ENCODE measurements around the gene TDP1. TPM values are rescaled to one million over a fixed set of nuclear protein-coding genes. Genes with fewer than 3 reads are reported as not detected.

Gene TDP1
- total and polyA plus RNA-seq, 3 donors from 2014 or later = 37.0 to 55.2 (median 43.1) TPM

DNA sequence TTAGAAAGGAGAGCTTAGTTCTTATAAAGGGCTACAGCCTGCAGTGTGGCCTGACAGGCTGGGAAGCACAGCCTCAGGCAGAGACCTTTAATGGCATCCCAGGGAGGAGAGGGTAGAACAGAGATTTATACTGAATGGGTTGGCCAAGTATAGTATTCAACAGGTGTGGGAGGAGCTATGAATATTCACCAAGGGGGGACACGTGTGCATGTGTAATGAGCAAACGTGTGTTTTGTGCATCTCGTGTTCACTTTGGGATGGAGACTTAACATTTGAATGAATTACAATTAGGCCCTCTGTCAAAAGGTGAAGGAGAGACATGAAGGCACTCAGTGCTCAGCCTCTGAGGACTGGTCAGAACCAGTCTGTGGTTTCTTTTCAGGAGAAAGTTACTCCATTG lies 5.2 kb downstream of the TDP1 start:
- Histone ChIP-seq H3K27me3 (no peaks in the 10 kb centered on the region), H3K36me3 (ENCODE audit: low read depth, missing control alignments) (no peaks in the 10 kb centered on the region), H3K27ac (no peak overlapping the region), H3K4me3 (no peak overlapping the region), H3K9me3 (no peaks in the 10 kb centered on the region), H3K4me1 (peaks cover 7% of the 10 kb centered on the region)
- no peak for DNase-seq
- intact Hi-C loops (cut with DNase I; ENCODE audit: low total_unique reads) = no loop called here
- WGBS, 2 donors = 81 to 82% methylated on average over 3 of the region's 3 CpGs
- TF ChIP-seq, protein P1, sequence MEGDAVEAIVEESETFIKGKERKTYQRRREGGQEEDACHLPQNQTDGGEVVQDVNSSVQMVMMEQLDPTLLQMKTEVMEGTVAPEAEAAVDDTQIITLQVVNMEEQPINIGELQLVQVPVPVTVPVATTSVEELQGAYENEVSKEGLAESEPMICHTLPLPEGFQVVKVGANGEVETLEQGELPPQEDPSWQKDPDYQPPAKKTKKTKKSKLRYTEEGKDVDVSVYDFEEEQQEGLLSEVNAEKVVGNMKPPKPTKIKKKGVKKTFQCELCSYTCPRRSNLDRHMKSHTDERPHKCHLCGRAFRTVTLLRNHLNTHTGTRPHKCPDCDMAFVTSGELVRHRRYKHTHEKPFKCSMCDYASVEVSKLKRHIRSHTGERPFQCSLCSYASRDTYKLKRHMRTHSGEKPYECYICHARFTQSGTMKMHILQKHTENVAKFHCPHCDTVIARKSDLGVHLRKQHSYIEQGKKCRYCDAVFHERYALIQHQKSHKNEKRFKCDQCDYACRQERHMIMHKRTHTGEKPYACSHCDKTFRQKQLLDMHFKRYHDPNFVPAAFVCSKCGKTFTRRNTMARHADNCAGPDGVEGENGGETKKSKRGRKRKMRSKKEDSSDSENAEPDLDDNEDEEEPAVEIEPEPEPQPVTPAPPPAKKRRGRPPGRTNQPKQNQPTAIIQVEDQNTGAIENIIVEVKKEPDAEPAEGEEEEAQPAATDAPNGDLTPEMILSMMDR (IDR thresholded peaks at IDR 0.05) = no peak
- TF ChIP-seq POLR2A (IDR thresholded peaks at IDR 0.05) = no peak

DNA sequence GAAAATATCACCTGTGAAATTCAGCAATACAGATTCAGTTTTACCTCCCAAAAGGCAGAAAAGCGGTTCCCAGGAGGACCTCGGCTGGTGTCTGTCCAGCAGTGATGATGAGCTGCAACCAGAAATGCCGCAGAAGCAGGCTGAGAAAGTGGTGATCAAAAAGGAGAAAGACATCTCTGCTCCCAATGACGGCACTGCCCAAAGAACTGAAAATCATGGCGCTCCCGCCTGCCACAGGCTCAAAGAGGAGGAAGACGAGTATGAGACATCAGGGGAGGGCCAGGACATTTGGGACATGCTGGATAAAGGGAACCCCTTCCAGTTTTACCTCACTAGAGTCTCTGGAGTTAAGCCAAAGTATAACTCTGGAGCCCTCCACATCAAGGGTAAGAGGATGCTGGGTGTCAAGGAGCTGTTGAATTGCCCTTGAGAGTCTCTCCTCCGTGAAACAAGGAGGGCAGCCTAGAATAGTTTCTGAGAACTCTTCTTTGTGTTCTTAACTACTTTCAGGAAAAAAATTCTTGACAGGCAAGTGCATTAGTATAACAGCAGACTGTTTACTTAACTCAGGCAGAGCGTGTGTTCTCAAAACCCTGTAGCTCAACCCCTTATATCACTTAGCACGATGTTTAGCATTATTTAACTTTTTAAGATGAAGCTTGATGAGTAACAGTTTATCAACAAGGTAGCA lies 7.7 kb downstream of the TDP1 start:
- DNase-seq = no peak
- TF ChIP-seq, protein P1 (IDR thresholded peaks at IDR 0.05) = no peak
- no peak for TF ChIP-seq POLR2A (IDR thresholded peaks at IDR 0.05)
- intact Hi-C loops (cut with DNase I; ENCODE audit: low total_unique reads) = no loop called here
- Histone ChIP-seq H3K9me3 (no peaks in the 10 kb centered on the region), H3K4me1 (no peaks in the 10 kb centered on the region), H3K27ac (no peak overlapping the region), H3K4me3 (no peak overlapping the region), H3K27me3 (no peaks in the 10 kb centered on the region), H3K36me3 (ENCODE audit: low read depth, missing control alignments) (no peaks in the 10 kb centered on the region)
- WGBS, 2 donors = 91 to 95% methylated on average over 10 of the region's 10 CpGs

DNA sequence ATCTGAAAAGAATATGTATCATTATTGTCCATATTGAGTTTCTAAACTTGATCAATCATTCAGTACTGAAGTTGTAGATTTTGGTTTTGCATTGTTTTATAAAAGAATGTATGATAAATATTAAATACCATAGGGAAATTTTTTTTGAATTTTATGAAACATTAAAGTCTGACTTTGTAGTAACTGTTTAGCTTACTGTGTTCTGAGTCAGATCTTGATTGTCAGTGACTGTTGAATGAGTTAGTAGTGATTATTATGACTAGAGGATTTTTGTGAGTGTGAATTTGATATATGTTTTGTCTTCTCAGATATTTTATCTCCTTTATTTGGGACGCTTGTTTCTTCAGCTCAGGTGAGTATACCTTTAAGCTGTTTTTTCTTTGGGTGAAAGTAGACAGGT lies 10.1 kb downstream of the TDP1 start:
- H3K36me3 ChIP-seq (ENCODE audit: low read depth, missing control alignments) = no peaks in the 10 kb centered on the region
- no peak for DNase-seq
- intact Hi-C loops (cut with DNase I; ENCODE audit: low total_unique reads) = no loop called here

DNA sequence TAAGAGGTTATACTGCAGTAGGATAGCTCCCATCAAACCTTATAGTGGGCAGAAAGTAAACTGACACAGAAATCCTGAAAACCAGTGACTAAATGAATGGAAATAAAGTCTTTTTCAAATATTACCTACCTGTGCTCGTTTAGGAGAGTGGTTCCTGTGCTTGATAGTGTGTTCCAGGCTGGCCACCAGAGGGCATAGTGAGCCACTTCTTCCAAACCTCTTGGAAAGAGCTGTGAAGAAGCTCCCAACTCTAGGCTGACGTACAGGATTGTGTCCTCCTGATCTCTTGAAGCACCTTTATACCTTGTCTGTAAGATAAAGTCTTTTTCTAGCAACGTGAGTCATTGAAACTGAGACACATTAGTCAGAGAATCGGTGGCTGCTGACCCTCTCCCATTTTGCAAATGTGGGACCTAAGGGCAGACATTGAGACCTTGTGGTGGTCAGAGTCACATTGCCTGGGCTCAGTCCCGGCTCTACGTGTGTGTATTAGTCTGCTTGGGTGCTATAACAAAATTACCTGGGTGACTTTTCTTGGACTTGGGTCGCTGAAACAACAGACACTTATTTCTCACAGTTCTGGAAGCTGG lies 17.6 kb downstream of the TDP1 start:
- Histone ChIP-seq H3K27ac (no peak overlapping the region), H3K36me3 (ENCODE audit: low read depth, missing control alignments) (no peaks in the 10 kb centered on the region), H3K27me3 (no peaks in the 10 kb centered on the region), H3K9me3 (no peaks in the 10 kb centered on the region), H3K4me1 (no peaks in the 10 kb centered on the region), H3K4me3 (no peak overlapping the region)
- TF ChIP-seq, protein P1 (IDR thresholded peaks at IDR 0.05) = peak; percentile 75 to 77 (median 76)
- TF ChIP-seq POLR2A (IDR thresholded peaks at IDR 0.05) = no peak
- peak; percentile 85 for DNase-seq
- 56 to 64% methylated on average over 7 of the region's 7 CpGs for WGBS, 2 donors
- intact Hi-C loops (cut with DNase I; ENCODE audit: low total_unique reads) = no loop called here

More for the DNA sequence above, 10.1 kb downstream of the TDP1 start:
- Histone ChIP-seq H3K27me3 (no peaks in the 10 kb centered on the region), H3K4me1 (no peaks in the 10 kb centered on the region), H3K9me3 (no peaks in the 10 kb centered on the region), H3K27ac (no peak overlapping the region), H3K4me3 (no peak overlapping the region)
- 96 to 100% methylated on average over 1 of the region's 1 CpG for WGBS, 2 donors
- TF ChIP-seq, protein P1 (IDR thresholded peaks at IDR 0.05) = no peak
- no peak for TF ChIP-seq POLR2A (IDR thresholded peaks at IDR 0.05)

DNA sequence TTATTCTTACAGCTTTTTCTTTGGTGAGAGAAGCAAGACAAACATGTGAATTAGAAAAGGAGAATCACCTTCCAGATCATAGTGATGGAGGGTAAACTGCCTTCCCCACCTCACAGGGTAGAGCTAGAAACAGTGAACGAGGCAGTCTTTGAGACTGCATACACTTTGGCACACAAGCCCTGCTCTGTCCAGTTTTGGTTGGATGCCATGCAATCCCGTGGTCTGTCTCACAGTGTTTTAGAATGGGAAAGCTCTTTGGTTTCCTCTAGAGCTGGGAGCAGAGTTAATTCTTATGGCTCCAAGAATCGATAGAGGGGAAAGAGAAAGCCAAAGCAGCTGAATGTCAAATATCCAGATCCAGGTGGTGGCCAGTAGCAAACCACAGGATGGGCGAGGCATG lies 21.9 kb downstream of the TDP1 start:
- Histone ChIP-seq H3K36me3 (ENCODE audit: low read depth, missing control alignments) (no peaks in the 10 kb centered on the region), H3K27ac (no peak overlapping the region), H3K4me1 (no peaks in the 10 kb centered on the region), H3K4me3 (no peak overlapping the region), H3K27me3 (no peaks in the 10 kb centered on the region), H3K9me3 (no peaks in the 10 kb centered on the region)
- intact Hi-C loops (cut with DNase I; ENCODE audit: low total_unique reads) = no loop called here
- no peak for DNase-seq
- TF ChIP-seq POLR2A (IDR thresholded peaks at IDR 0.05) = no peak
- TF ChIP-seq, protein P1 (IDR thresholded peaks at IDR 0.05) = no peak
- WGBS, 2 donors = 89 to 93% methylated on average over 4 of the region's 4 CpGs
